GM12878 (cell line): Measurements from ENCODE around the gene NBDY. TPM values are rescaled to one million over a fixed set of nuclear protein-coding genes. Genes with fewer than 3 reads are reported as not detected.

ENCODE experiments used
- CTCF ChIP-seq, 3 experiments: IDR thresholded peaks in 2 of 3; conservative IDR thresholded peaks in 1 of 3; 2 replicates each; pipeline ENCODE4 v1.5.1; 2011; ENCODE audit warnings: low read depth in 3 of 3, low read length in 3 of 3, mild to moderate bottlenecking in 3 of 3, control low read depth in 2 of 3, moderate library complexity in 2 of 3, inconsistent platforms in 1 of 3, mixed read lengths in 1 of 3; ENCODE audit not compliant: control insufficient read depth in 2 of 3, insufficient read depth in 1 of 3; ENCODE audit errors: extremely low read depth in 1 of 3
- EZH2 ChIP-seq: IDR thresholded peaks from 2 replicates; pipeline ENCODE4 v1.6.1; 2012; ENCODE audit warnings: low read depth, mild to moderate bottlenecking, control low read depth, inconsistent platforms, low read length, borderline replicate concordance; ENCODE audit not compliant: control insufficient read depth
- PRDM15 ChIP-seq: fragments of 450-650 bp; formaldehyde crosslinking; IDR thresholded peaks from 2 replicates; pipeline ENCODE4 v1.4.0; 2020; ENCODE audit warnings: mild to moderate bottlenecking, moderate library complexity
- RELB ChIP-seq: fragments of 450-650 bp; IDR thresholded peaks from 2 replicates; pipeline ENCODE4 v1.6.1; 2017; ENCODE audit warnings: low read depth, mild to moderate bottlenecking, moderate library complexity
- SUZ12 ChIP-seq: fragments of 200-600 bp; sonication (generic); IDR thresholded peaks from one replicate; pipeline ENCODE4 v1.6.1; 2018; ENCODE audit warnings: antibody characterized with exemption, mild to moderate bottlenecking; ENCODE audit not compliant: unreplicated experiment
- ZNF687 ChIP-seq: fragments of 450-650 bp; IDR thresholded peaks from 2 replicates; pipeline ENCODE4 v1.6.1; 2017; ENCODE audit warnings: mild to moderate bottlenecking, moderate library complexity
- polyA plus RNA-seq, 11 experiments: library from polyadenylated mRNA; depleted of rRNA in 4 of 11; unstranded in 6 of 11; stranded (reverse) in 5 of 11; fragments of >200 nt; fragmentation: Nextera tagmentation in 4 of 11; fragmentation: Illumina TruSeq in 1 of 11; extraction: Ambion mirVana in 4 of 11; extraction: Trizol in 1 of 11; gene quantifications; 1 replicate in 1 of 11; 2 replicates in 10 of 11; pipeline versions ENCODE4 v1.2.1 to v1.2.3, GENCODE V29; 2011 to 2016; ENCODE audit warnings: inconsistent platforms in 2 of 11, missing spikeins in 2 of 11, low read depth in 1 of 11
- total RNA-seq, 4 experiments: library from RNA; depleted of rRNA in 3 of 4; stranded (reverse); fragments of >200 nt in 3 of 4; fragmentation: Illumina TruSeq in 1 of 4; extraction: Trizol in 1 of 4; gene quantifications; 2 replicates each; pipeline versions ENCODE4 v1.2.1 to v1.2.3, GENCODE V29; 2013 to 2021
- TF ChIP-seq, protein P1 (sequence below): fragments of 450-650 bp; formaldehyde crosslinking; IDR thresholded peaks from 2 replicates; pipeline ENCODE4 v1.4.0; 2022; ENCODE audit warnings: mild to moderate bottlenecking, moderate library complexity
- TF ChIP-seq, protein P2 (sequence below): fragments of 450-650 bp; formaldehyde crosslinking; IDR thresholded peaks from 2 replicates; pipeline ENCODE4 v1.5.0; 2022; ENCODE audit warnings: mild to moderate bottlenecking, missing genetic modification characterization

Gene NBDY
- total and polyA plus RNA-seq, 10 of the 15 experiments (the other 5 are each of a cell fraction or from before 2014, with no cell fraction given) = 10.8 to 122 (median 61.5) TPM

DNA sequence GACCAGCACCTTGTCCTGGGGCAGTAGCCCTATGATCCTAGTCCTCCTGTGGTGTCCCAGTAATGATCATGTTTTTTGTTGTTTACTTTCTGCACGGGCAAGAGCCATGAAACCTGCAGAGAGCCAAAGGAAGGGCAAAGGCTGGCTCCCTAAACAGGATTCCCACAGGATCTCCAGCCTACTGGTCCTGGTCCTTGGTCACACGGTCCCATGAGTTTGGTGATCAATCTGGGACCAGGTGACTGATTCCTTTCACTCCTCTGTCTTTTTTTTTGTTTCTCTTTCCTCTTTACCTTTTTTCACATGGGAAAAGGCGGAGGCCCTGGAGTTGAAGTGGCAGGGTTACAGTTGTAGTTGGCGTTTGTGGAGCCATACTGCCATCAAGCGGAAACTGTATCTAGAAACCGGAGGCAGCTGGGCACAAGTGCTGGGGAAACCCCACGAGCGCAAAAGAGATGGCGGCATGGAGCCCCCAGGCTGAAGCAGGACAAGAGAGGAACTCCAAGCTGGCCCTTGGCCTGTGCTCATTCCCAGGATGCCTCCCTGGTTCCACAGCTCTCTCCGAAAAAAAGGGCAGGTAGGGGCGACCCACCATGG lies 34.6 kb downstream of the NBDY start (continued):
- TF ChIP-seq PRDM15 (CRISPR knock-in tag) = no peak
- TF ChIP-seq ZNF687 = 0 out of 2 replicates have a peak, but pooled peaks have one; percentile 33
- no peak for TF ChIP-seq EZH2
- TF ChIP-seq CTCF (IDR thresholded peaks at IDR 0.05 in 2 of 3, conservative IDR thresholded peaks at IDR 0.05 in 1 of 3; ENCODE audit: control insufficient read depth in 2 of 3, extremely low read depth in 1 of 3, insufficient read depth in 1 of 3, low read depth in 3 of 3, low read length in 3 of 3) = peak; percentile 44 to 71 (median 53); a peak in 5 of 6 replicates
- 0 out of 2 replicates have a peak, but pooled peaks have one; percentile 9 for TF ChIP-seq RELB
- no peak for TF ChIP-seq SUZ12
- TF ChIP-seq, protein P1, sequence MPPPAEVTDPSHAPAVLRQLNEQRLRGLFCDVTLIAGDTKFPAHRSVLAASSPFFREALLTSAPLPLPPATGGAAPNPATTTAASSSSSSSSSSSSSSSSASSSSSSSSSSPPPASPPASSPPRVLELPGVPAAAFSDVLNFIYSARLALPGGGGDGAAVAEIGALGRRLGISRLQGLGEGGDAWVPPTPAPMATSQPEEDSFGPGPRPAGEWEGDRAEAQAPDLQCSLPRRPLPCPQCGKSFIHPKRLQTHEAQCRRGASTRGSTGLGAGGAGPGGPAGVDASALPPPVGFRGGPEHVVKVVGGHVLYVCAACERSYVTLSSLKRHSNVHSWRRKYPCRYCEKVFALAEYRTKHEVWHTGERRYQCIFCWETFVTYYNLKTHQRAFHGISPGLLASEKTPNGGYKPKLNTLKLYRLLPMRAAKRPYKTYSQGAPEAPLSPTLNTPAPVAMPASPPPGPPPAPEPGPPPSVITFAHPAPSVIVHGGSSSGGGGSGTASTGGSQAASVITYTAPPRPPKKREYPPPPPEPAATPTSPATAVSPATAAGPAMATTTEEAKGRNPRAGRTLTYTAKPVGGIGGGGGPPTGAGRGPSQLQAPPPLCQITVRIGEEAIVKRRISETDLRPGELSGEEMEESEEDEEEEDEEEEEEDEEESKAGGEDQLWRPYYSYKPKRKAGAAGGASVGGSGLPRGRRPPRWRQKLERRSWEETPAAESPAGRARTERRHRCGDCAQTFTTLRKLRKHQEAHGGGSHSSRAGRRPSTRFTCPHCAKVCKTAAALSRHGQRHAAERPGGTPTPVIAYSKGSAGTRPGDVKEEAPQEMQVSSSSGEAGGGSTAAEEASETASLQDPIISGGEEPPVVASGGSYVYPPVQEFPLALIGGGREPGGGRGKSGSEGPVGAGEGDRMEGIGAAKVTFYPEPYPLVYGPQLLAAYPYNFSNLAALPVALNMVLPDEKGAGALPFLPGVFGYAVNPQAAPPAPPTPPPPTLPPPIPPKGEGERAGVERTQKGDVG (CRISPR knock-in tag) = no peak
- TF ChIP-seq, protein P2, sequence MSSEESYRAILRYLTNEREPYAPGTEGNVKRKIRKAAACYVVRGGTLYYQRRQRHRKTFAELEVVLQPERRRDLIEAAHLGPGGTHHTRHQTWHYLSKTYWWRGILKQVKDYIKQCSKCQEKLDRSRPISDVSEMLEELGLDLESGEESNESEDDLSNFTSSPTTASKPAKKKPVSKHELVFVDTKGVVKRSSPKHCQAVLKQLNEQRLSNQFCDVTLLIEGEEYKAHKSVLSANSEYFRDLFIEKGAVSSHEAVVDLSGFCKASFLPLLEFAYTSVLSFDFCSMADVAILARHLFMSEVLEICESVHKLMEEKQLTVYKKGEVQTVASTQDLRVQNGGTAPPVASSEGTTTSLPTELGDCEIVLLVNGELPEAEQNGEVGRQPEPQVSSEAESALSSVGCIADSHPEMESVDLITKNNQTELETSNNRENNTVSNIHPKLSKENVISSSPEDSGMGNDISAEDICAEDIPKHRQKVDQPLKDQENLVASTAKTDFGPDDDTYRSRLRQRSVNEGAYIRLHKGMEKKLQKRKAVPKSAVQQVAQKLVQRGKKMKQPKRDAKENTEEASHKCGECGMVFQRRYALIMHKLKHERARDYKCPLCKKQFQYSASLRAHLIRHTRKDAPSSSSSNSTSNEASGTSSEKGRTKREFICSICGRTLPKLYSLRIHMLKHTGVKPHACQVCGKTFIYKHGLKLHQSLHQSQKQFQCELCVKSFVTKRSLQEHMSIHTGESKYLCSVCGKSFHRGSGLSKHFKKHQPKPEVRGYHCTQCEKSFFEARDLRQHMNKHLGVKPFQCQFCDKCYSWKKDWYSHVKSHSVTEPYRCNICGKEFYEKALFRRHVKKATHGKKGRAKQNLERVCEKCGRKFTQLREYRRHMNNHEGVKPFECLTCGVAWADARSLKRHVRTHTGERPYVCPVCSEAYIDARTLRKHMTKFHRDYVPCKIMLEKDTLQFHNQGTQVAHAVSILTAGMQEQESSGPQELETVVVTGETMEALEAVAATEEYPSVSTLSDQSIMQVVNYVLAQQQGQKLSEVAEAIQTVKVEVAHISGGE = no peak
